Type B pancreatic cell (in vitro differentiated cells): ENCODE data around the gene KANSL3. TPM values are rescaled to one million over a fixed set of nuclear protein-coding genes. Genes with fewer than 3 reads are reported as not detected.

ENCODE experiments used
- DNase-seq: peaks from one replicate; pipeline ENCODE4 v3.0.0; 2021; ENCODE audit warnings: mixed read lengths; ENCODE audit not compliant: unreplicated experiment; ENCODE audit errors: extremely low spot score
- H3K27ac Mint-ChIP-seq: 2 replicates; pipeline ENCODE4 v1.8.0; 2021; ENCODE audit warnings: mild to moderate bottlenecking, mixed read lengths
- H3K27me3 Mint-ChIP-seq: 2 replicates; pipeline ENCODE4 v1.8.0; 2021; ENCODE audit warnings: mixed read lengths
- H3K36me3 Mint-ChIP-seq: 2 replicates; pipeline ENCODE4 v1.8.0; 2021; ENCODE audit warnings: mixed read lengths
- H3K4me1 Mint-ChIP-seq: one replicate; pipeline ENCODE4 v1.8.0; 2021; ENCODE audit warnings: mixed read lengths; ENCODE audit not compliant: unreplicated experiment
- H3K4me3 Mint-ChIP-seq: 2 replicates; pipeline ENCODE4 v1.8.0; 2021; ENCODE audit warnings: mild to moderate bottlenecking, mixed read lengths
- H3K9me3 Mint-ChIP-seq: 2 replicates; pipeline ENCODE4 v1.8.0; 2021; ENCODE audit warnings: mixed read lengths
- CTCF ChIP-seq: fragments of 200-600 bp; sonication (generic); conservative IDR thresholded peaks from 2 replicates; pipeline ENCODE4 v1.5.0; 2021; ENCODE audit warnings: antibody characterized with exemption, mild to moderate bottlenecking
- total RNA-seq: library from RNA; stranded (reverse); gene quantifications from 2 replicates; pipeline ENCODE4 v1.2.1, GENCODE V29; 2021; ENCODE audit warnings: low replicate concordance

KANSL3 gene
- total RNA-seq, 1 donor from 2014 or later, result 53.2 TPM

GRCh38 chr2:96548558-96549465, 89.3 kb downstream of the KANSL3 start:
- no peak for TF ChIP-seq CTCF
- no peak for DNase-seq
- Mint-ChIP-seq H3K36me3 (peaks cover 18% of the 10 kb centered on the region), H3K27ac (no peak overlapping the region), H3K9me3 (peaks cover 6% of the 10 kb centered on the region), H3K4me3 (no peak overlapping the region), H3K4me1 (peaks cover 7% of the 10 kb centered on the region), H3K27me3 (no peaks in the 10 kb centered on the region)

GRCh38 chr2:96547731-96548171, 90.4 kb downstream of the KANSL3 start:
- H3K27ac Mint-ChIP-seq, result peak overlapping the region; percentile 65
- no peak overlapping the region for H3K4me3 Mint-ChIP-seq
- H3K27me3 Mint-ChIP-seq, result no peaks in the 10 kb centered on the region
- peaks cover 20% of the 10 kb centered on the region for H3K36me3 Mint-ChIP-seq
- H3K4me1 Mint-ChIP-seq, result peaks cover 7% of the 10 kb centered on the region
- peaks cover 6% of the 10 kb centered on the region for H3K9me3 Mint-ChIP-seq
- no peak for TF ChIP-seq CTCF
- DNase-seq, result no peak

DNA sequence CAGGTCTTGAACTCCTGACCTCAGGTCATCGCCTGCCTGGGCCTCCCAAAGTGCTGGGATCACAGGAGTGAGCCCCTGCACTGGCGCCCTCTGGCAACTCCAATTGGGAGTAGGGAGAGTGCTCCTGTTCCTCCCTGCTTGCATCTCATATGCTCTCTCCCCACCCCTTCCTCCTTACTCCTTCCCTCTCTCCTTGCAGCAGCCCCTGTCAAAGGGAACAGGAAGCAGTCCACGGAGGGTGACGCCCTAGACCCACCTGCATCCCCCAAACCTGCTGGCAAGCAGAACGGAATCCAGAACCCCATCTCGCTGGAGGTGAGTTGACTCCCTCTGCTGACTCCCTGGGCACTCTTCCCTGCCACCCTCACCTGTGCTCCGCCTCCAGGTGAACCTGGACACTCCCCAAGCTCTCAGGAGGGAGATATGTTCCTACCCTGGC, 90.9 kb downstream of the KANSL3 start:
- peaks cover 7% of the 10 kb centered on the region for H3K4me1 Mint-ChIP-seq
- no peaks in the 10 kb centered on the region for H3K27me3 Mint-ChIP-seq
- TF ChIP-seq CTCF, result no peak
- no peak overlapping the region for H3K4me3 Mint-ChIP-seq
- peak overlapping the region; percentile 65 for H3K27ac Mint-ChIP-seq
- no peak for DNase-seq
- H3K9me3 Mint-ChIP-seq, result peaks cover 6% of the 10 kb centered on the region
- H3K36me3 Mint-ChIP-seq, result peaks cover 20% of the 10 kb centered on the region

DNA sequence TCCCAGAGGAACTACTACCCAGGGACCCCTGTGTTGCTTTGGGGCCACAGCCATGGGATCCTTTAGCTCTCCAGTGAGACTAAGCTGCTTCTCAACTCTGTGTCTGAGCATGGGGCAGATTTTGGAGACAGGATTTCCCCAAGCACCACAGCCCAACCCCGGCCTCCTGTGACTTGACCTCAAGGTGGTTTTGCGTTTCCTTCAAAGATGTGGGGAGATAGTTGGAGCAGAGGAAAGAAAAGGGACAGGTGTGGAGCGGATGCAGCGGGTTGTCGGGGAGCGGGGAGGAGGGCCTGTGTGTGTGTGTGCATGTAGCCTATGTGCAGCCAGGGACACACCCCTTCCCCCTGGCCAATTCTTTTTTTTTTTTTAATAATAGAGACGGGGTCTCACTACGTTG, 91.3 kb downstream of the KANSL3 start:
- Mint-ChIP-seq H3K4me3 (no peak overlapping the region), H3K36me3 (peaks cover 20% of the 10 kb centered on the region), H3K9me3 (peaks cover 6% of the 10 kb centered on the region), H3K27ac (no peak overlapping the region), H3K27me3 (no peaks in the 10 kb centered on the region), H3K4me1 (peaks cover 8% of the 10 kb centered on the region)
- DNase-seq, result no peak
- TF ChIP-seq CTCF, result no peak

DNA sequence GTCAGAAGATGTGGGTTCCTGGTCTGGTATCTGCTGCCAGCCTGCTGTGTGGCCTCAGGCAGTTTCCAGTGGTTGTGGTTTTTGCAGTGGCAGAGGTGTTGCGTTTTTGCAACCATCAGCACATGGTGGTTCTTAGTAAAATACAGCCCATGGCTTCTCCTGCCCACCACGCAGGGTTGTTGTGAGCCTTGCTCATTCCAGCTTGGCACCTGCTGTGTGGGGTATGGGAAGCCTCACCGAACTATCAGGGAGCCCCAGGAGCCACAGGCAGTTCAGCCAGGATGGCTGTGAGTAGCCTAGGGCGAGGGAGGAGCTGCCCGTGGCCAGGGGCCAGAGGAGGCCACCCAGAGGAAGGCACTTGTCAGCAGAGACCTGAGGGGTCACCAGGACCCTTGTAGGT, 91.8 kb downstream of the KANSL3 start:
- no peak overlapping the region for H3K27ac Mint-ChIP-seq
- H3K9me3 Mint-ChIP-seq, result peaks cover 6% of the 10 kb centered on the region
- no peak for DNase-seq
- no peaks in the 10 kb centered on the region for H3K27me3 Mint-ChIP-seq
- peaks cover 13% of the 10 kb centered on the region for H3K4me1 Mint-ChIP-seq
- no peak for TF ChIP-seq CTCF
- peaks cover 20% of the 10 kb centered on the region for H3K36me3 Mint-ChIP-seq
- H3K4me3 Mint-ChIP-seq, result no peak overlapping the region

Other genes with a start within 250 kb of the KANSL3 start
- gene NEURL3, start 133.0 kb downstream of the KANSL3 start, total RNA-seq, result 1.1 and 2.5 TPM in 2 replicates
- gene ARID5A, start 101.6 kb downstream of the KANSL3 start, total RNA-seq, result 5.1 and 11.9 TPM in 2 replicates
- gene FER1L5, start 4.5 kb upstream of the KANSL3 start, total RNA-seq, result 0.75 TPM in 1 of 2 replicates, not detected in the other
- 31.3 and 31.9 TPM in 2 replicates for gene LMAN2L, start 101.8 kb upstream of the KANSL3 start, total RNA-seq
- gene CNNM4, start 122.6 kb upstream of the KANSL3 start, total RNA-seq, result 14.0 and 17.7 TPM in 2 replicates
- gene CNNM3, start 178.0 kb upstream of the KANSL3 start, total RNA-seq, result 28.3 and 30.8 TPM in 2 replicates
- gene ANKRD23, start 205.7 kb upstream of the KANSL3 start, total RNA-seq, result 6.1 and 8.1 TPM in 2 replicates
- gene ANKRD39, start 219.7 kb upstream of the KANSL3 start, total RNA-seq, result 16.6 and 17.7 TPM in 2 replicates
- 45.5 and 58.1 TPM in 2 replicates for gene SEMA4C, start 231.8 kb upstream of the KANSL3 start, total RNA-seq